Liver (tissue), 9 donors: ENCODE data around the gene AKR1C1. TPM values are rescaled to one million over a fixed set of nuclear protein-coding genes. Genes with fewer than 3 reads are reported as not detected.

Experiments
- DNase-seq: peaks from one replicate; pipeline ENCODE4 v3.0.0-alpha.2; 2017; ENCODE audit warnings: low spot score
- H3K27ac ChIP-seq, 2 donors: one replicate each; pipeline ENCODE4 v1.7.0; 2013; ENCODE audit warnings: inconsistent platforms in 2 of 2, low read length in 2 of 2, control low read depth in 1 of 2, low read depth in 1 of 2, mild to moderate bottlenecking in 1 of 2
- H3K27me3 ChIP-seq, 4 donors: one replicate each; pipeline versions ENCODE4 v1.6.1 to v1.7.0; 2013; ENCODE audit warnings: low read length in 3 of 4, inconsistent platforms in 1 of 4, mild to moderate bottlenecking in 1 of 4, moderate library complexity in 1 of 4; ENCODE audit not compliant: control insufficient read depth in 4 of 4, insufficient read depth in 4 of 4
- H3K36me3 ChIP-seq, 4 donors: one replicate each; pipeline versions ENCODE4 v1.6.1 to v1.7.0; 2013; ENCODE audit warnings: low read length in 3 of 4, mild to moderate bottlenecking in 3 of 4, low read depth in 1 of 4, moderate library complexity in 1 of 4; ENCODE audit not compliant: control insufficient read depth in 4 of 4, insufficient read depth in 3 of 4
- H3K4me1 ChIP-seq, 4 donors: one replicate each; pipeline versions ENCODE4 v1.6.1 to v1.7.0; 2013; ENCODE audit warnings: low read length in 3 of 4, mild to moderate bottlenecking in 3 of 4, moderate library complexity in 1 of 4; ENCODE audit not compliant: control insufficient read depth in 4 of 4, insufficient read depth in 4 of 4
- H3K4me3 ChIP-seq, 3 donors: one replicate each; pipeline versions ENCODE4 v1.6.1 to v1.7.0; 2013; ENCODE audit warnings: low read length in 3 of 3, control low read depth in 1 of 3, low read depth in 1 of 3, mild to moderate bottlenecking in 1 of 3
- H3K9ac ChIP-seq, 2 donors: one replicate each; pipeline ENCODE4 v1.7.0; 2013; ENCODE audit warnings: low read length in 2 of 2, mild to moderate bottlenecking in 2 of 2, moderate library complexity in 2 of 2, control low read depth in 1 of 2, low read depth in 1 of 2
- H3K9me3 ChIP-seq, 4 donors: one replicate each; pipeline versions ENCODE4 v1.6.1 to v1.7.0; 2013; ENCODE audit warnings: low read length in 3 of 4; ENCODE audit not compliant: control insufficient read depth in 4 of 4
- EGR1 ChIP-seq, 2 donors: IDR thresholded peaks; 2 replicates each; pipeline ENCODE4 v1.6.1; 2016 to 2018; ENCODE audit warnings: antibody characterized with exemption in 2 of 2, low read depth in 2 of 2
- FOXA1 ChIP-seq: IDR thresholded peaks from 2 replicates; pipeline ENCODE4 v1.6.1; 2016; ENCODE audit warnings: antibody characterized with exemption
- FOXA2 ChIP-seq: IDR thresholded peaks from 2 replicates; pipeline ENCODE4 v1.6.1; 2016; ENCODE audit warnings: antibody characterized with exemption
- GABPA ChIP-seq, 2 donors: IDR thresholded peaks in 1 of 2; conservative IDR thresholded peaks in 1 of 2; 2 replicates each; pipeline ENCODE4 v1.6.1; 2016; ENCODE audit warnings: antibody characterized with exemption in 2 of 2, mild to moderate bottlenecking in 1 of 2, moderate library complexity in 1 of 2
- HNF4A ChIP-seq, 2 donors: conservative IDR thresholded peaks; 2 replicates each; pipeline ENCODE4 v1.6.1; 2016; ENCODE audit warnings: antibody characterized with exemption in 2 of 2, mild to moderate bottlenecking in 2 of 2
- HNF4G ChIP-seq: IDR thresholded peaks from 2 replicates; pipeline ENCODE4 v1.6.1; 2016; ENCODE audit warnings: antibody characterized with exemption
- JUND ChIP-seq, 2 donors: IDR thresholded peaks; 2 replicates each; pipeline ENCODE4 v1.6.1; 2016; ENCODE audit warnings: antibody characterized with exemption in 2 of 2
- MAX ChIP-seq: IDR thresholded peaks from 2 replicates; pipeline ENCODE4 v1.6.1; 2016; ENCODE audit warnings: antibody characterized with exemption
- NR2F2 ChIP-seq: IDR thresholded peaks from 2 replicates; pipeline ENCODE4 v1.6.1; 2016; ENCODE audit warnings: antibody characterized with exemption
- RAD21 ChIP-seq, 2 donors: IDR thresholded peaks; 2 replicates each; pipeline ENCODE4 v1.6.1; 2016; ENCODE audit warnings: antibody characterized with exemption in 2 of 2, mild to moderate bottlenecking in 2 of 2
- REST ChIP-seq: IDR thresholded peaks from 2 replicates; pipeline ENCODE4 v1.6.1; 2016; ENCODE audit warnings: antibody characterized with exemption, mild to moderate bottlenecking
- RXRA ChIP-seq, 2 donors: IDR thresholded peaks; 2 replicates each; pipeline ENCODE4 v1.6.1; 2017 to 2018; ENCODE audit warnings: antibody characterized with exemption in 2 of 2, mild to moderate bottlenecking in 1 of 2
- SP1 ChIP-seq: IDR thresholded peaks from 2 replicates; pipeline ENCODE4 v1.6.1; 2018; ENCODE audit warnings: antibody characterized with exemption, mild to moderate bottlenecking
- TAF1 ChIP-seq: conservative IDR thresholded peaks from 2 replicates; pipeline ENCODE4 v1.6.1; 2016; ENCODE audit warnings: antibody characterized with exemption, mild to moderate bottlenecking
- YY1 ChIP-seq: IDR thresholded peaks from 2 replicates; pipeline ENCODE4 v1.6.1; 2016; ENCODE audit warnings: antibody characterized with exemption, mild to moderate bottlenecking
- ZBTB33 ChIP-seq: IDR thresholded peaks from 2 replicates; pipeline ENCODE4 v1.6.1; 2016; ENCODE audit warnings: antibody characterized with exemption
- WGBS: extraction: QIAGEN DNeasy Blood & Tissue Kit; methylation state at CpG from one replicate; pipeline ENCODE4 v1.1.7; 2013; 5-methylcytosine and 5-hydroxymethylcytosine counted together
- polyA plus RNA-seq, 2 donors: library from polyadenylated mRNA; stranded (reverse) in 1 of 2; unstranded in 1 of 2; fragments of 200-250 nt in 1 of 2; fragments of >200 nt in 1 of 2; fragmentation: Nextera tagmentation in 1 of 2; extraction: Ambion mirVana in 1 of 2; gene quantifications; one replicate each; pipeline versions ENCODE4 v1.2.1 to v1.2.3, GENCODE V29; 2013 to 2015
- total RNA-seq, 2 donors: library from RNA; depleted of rRNA; stranded (reverse); fragments of >200 nt; gene quantifications; one replicate each; pipeline ENCODE4 v1.2.3, GENCODE V29; 2014
- TF ChIP-seq, protein P1 (sequence below): fragments of 150-350 bp; IDR thresholded peaks from 2 replicates; pipeline ENCODE4 v1.5.1; 2017; ENCODE audit warnings: improper control_type of control experiment, low read depth, low read length; ENCODE audit not compliant: missing input control
- TF ChIP-seq, protein P2 (sequence below): IDR thresholded peaks from 2 replicates; pipeline ENCODE4 v1.6.1; 2016; ENCODE audit warnings: antibody characterized with exemption
- donor health status: healthy.
- donor health status: healthy.
- donor health status: healthy.
- donor health status: healthy.
- donor health status: healthy.

AKR1C1 gene
- total and polyA plus RNA-seq, 4 donors = 128 to 540 (median 145) TPM

GRCh38 chr10:4934391-4934987, 28.7 kb upstream of the AKR1C1 start:
- Histone ChIP-seq H3K4me1 (peaks cover 0 to 22% (median 10%) of the 10 kb centered on the region in 4 donors), H3K36me3 (no peaks in the 10 kb centered on the region), H3K9me3 (no peaks in the 10 kb centered on the region), H3K27me3 (no peaks in the 10 kb centered on the region), H3K4me3 (no peak overlapping the region), H3K27ac (no peak overlapping the region), H3K9ac (no peak overlapping the region)
- no peak for DNase-seq
- TF ChIP-seq EGR1 (IDR thresholded peaks at IDR 0.05; ENCODE audit: low read depth in 2 of 2) (no peak), GABPA (IDR thresholded peaks at IDR 0.05 in 1 of 2, conservative IDR thresholded peaks at IDR 0.05 in 1 of 2) (no peak), FOXA1 (no peak)
- WGBS = 88% methylated on average over 7 of the region's 7 CpGs

DNA sequence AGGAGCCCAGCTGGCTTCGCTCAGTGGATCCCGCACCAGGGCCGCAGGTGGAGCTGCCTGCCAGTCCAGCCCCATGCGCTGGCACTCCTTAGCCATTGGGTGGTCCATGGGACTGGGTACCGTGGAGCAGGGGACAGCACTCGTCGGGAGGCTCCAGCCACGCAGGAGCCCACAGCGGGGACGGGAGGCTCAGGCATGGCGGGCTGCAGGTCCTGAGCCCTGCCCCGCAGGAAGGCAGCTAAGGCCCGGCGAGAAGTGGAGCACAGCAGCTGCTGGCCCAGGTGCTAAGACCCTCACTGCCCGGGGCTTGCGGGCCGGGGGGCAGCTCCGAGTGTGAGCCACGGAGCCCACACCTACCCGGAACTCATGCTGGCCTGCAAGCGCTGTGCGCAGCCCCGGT, 25.9 kb upstream of the AKR1C1 start:
- DNase-seq = no peak
- WGBS = 98% methylated on average over 23 of the region's 23 CpGs
- Histone ChIP-seq H3K4me1 (peaks cover 2 to 27% (median 16%) of the 10 kb centered on the region in 4 donors), H3K4me3 (no peak overlapping the region), H3K9ac (no peak overlapping the region), H3K27me3 (no peaks in the 10 kb centered on the region), H3K27ac (no peak overlapping the region), H3K36me3 (no peaks in the 10 kb centered on the region), H3K9me3 (no peaks in the 10 kb centered on the region)
- TF ChIP-seq EGR1 (IDR thresholded peaks at IDR 0.05; ENCODE audit: low read depth in 2 of 2) = no peak
- TF ChIP-seq FOXA2 = no peak
- TF ChIP-seq GABPA (IDR thresholded peaks at IDR 0.05 in 1 of 2, conservative IDR thresholded peaks at IDR 0.05 in 1 of 2) = no peak
- TF ChIP-seq RXRA (IDR thresholded peaks at IDR 0.05) = no peak
- no peak for TF ChIP-seq NR2F2
- no peak for TF ChIP-seq SP1
- TF ChIP-seq REST = no peak
- TF ChIP-seq HNF4A (conservative IDR thresholded peaks at IDR 0.05) = no peak
- TF ChIP-seq RAD21 (IDR thresholded peaks at IDR 0.05) = no peak
- no peak for TF ChIP-seq TAF1
- no peak for TF ChIP-seq FOXA1
- TF ChIP-seq HNF4G = no peak
- no peak for TF ChIP-seq JUND (IDR thresholded peaks at IDR 0.05)
- TF ChIP-seq ZBTB33 = no peak
- TF ChIP-seq MAX = no peak
- no peak for TF ChIP-seq YY1
- TF ChIP-seq, protein P1, sequence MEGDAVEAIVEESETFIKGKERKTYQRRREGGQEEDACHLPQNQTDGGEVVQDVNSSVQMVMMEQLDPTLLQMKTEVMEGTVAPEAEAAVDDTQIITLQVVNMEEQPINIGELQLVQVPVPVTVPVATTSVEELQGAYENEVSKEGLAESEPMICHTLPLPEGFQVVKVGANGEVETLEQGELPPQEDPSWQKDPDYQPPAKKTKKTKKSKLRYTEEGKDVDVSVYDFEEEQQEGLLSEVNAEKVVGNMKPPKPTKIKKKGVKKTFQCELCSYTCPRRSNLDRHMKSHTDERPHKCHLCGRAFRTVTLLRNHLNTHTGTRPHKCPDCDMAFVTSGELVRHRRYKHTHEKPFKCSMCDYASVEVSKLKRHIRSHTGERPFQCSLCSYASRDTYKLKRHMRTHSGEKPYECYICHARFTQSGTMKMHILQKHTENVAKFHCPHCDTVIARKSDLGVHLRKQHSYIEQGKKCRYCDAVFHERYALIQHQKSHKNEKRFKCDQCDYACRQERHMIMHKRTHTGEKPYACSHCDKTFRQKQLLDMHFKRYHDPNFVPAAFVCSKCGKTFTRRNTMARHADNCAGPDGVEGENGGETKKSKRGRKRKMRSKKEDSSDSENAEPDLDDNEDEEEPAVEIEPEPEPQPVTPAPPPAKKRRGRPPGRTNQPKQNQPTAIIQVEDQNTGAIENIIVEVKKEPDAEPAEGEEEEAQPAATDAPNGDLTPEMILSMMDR = no peak
- TF ChIP-seq, protein P2, sequence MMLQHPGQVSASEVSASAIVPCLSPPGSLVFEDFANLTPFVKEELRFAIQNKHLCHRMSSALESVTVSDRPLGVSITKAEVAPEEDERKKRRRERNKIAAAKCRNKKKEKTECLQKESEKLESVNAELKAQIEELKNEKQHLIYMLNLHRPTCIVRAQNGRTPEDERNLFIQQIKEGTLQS = no peak
